NT2/D1 (cell line): ENCODE measurements around the gene SRPK1.

Experiments
- SUZ12 ChIP-seq: IDR thresholded peaks from 2 replicates; pipeline ENCODE4 v1.6.1; 2011; ENCODE audit not compliant: insufficient read length, insufficient read depth; ENCODE audit errors: extremely low read depth
- YY1 ChIP-seq: IDR thresholded peaks from 2 replicates; pipeline ENCODE4 v1.6.1; 2011; ENCODE audit not compliant: insufficient read length, insufficient read depth
- ZNF274 ChIP-seq: IDR thresholded peaks from 2 replicates; pipeline ENCODE4 v1.6.1; 2011; ENCODE audit warnings: mild to moderate bottlenecking, low read depth, low read length

DNA sequence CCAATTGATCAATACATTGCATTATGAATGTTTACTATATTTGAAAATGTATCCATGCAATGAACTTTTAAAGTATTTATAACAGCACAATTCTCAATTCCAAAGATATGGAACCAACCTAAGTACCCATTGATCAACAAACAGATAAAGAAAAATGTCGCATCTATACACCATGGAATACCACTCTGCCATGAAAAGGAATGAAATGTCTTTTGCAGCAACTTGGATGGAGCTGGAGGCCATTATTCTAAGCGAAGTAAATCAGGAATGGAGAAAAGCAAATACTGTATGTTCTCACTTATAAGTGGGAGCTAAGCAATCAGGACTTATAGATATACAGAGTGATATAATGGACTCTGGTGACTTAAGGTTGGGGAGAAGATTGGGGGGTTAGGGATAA is 22.9 kb downstream of the SRPK1 start:
- no peak for TF ChIP-seq YY1
- no peak for TF ChIP-seq SUZ12
- no peak for TF ChIP-seq ZNF274
